Heart right ventricle (tissue), 16 donors: ENCODE measurements around the gene LARP4. TPM values are rescaled to one million over a fixed set of nuclear protein-coding genes. Genes with fewer than 3 reads are reported as not detected.

ENCODE experiments used
- ATAC-seq, 8 donors: fragments of 200-7000 bp; cut with Tn5 transposase; one replicate each; pipeline ENCODE4 v1.9.1; 2020; ENCODE audit warnings: mild to moderate bottlenecking in 8 of 8, moderate library complexity in 8 of 8, moderate number of reproducible peaks in 1 of 8
- DNase-seq, 2 donors: peaks; one replicate each; pipeline ENCODE4 v3.0.0-alpha.2; 2020
- H3K27ac ChIP-seq, 10 donors: fragments of 200-600 bp; sonication (generic) in 2 of 10; one replicate each; pipeline versions ENCODE4 v1.5.0 to v1.8.0; 2020 to 2022; ENCODE audit warnings: mild to moderate bottlenecking in 3 of 10
- H3K27me3 ChIP-seq, 7 donors: fragments of 200-600 bp; one replicate each; pipeline ENCODE4 v1.8.0; 2021 to 2022; ENCODE audit warnings: mild to moderate bottlenecking in 2 of 7
- H3K36me3 ChIP-seq, 9 donors: fragments of 200-600 bp; sonication (generic) in 1 of 9; one replicate each; pipeline versions ENCODE4 v1.5.0 to v1.8.0; 2020 to 2022; ENCODE audit warnings: mild to moderate bottlenecking in 2 of 9
- H3K4me1 ChIP-seq, 9 donors: fragments of 200-600 bp; sonication (generic) in 1 of 9; one replicate each; pipeline versions ENCODE4 v1.5.0 to v1.8.0; 2020 to 2022; ENCODE audit warnings: mild to moderate bottlenecking in 4 of 9
- H3K4me3 ChIP-seq, 10 donors: fragments of 200-600 bp; sonication (generic) in 2 of 10; one replicate each; pipeline versions ENCODE4 v1.5.0 to v1.8.0; 2020 to 2022; ENCODE audit warnings: mild to moderate bottlenecking in 7 of 10, moderate library complexity in 2 of 10
- H3K9me3 ChIP-seq, 11 donors: fragments of 200-600 bp in 10 of 11; sonication (generic) in 2 of 11; one replicate each; pipeline versions ENCODE4 v1.5.0 to v1.8.0; 2013 to 2022; ENCODE audit warnings: mild to moderate bottlenecking in 2 of 11, control low read depth in 1 of 11, moderate library complexity in 1 of 11
- CTCF ChIP-seq, 9 donors: fragments of 200-600 bp; sonication (generic) in 2 of 9; IDR thresholded peaks; one replicate each; pipeline versions ENCODE4 v1.5.0 to v1.8.0; 2021 to 2022; ENCODE audit warnings: antibody characterized with exemption in 9 of 9, mild to moderate bottlenecking in 5 of 9, moderate library complexity in 1 of 9
- WGBS, 2 donors: extraction: QIAGEN DNeasy Blood & Tissue Kit; methylation state at CpG; one replicate each; pipeline ENCODE4 v1.1.7; 2013; ENCODE audit warnings: inconsistent platforms in 1 of 2; 5-methylcytosine and 5-hydroxymethylcytosine counted together
- intact Hi-C, 10 donors: fragments of 100-400 bp; cut with DNase I; formaldehyde crosslinking; loops; one replicate each; pipeline versions ENCODE4 v1.11.1 to v1.14.2; 2022
- polyA plus RNA-seq, 2 donors: library from polyadenylated mRNA; stranded (reverse); fragments of 200-250 nt; gene quantifications; one replicate each; pipeline ENCODE4 v1.2.3, GENCODE V29; 2013
- total RNA-seq, 10 donors: library from RNA; stranded (reverse); fragmentation: NEBNext Ultra II Directional in 3 of 10; extraction: Animal tissue kit (Norgen Biotek cat#: 25700) in 3 of 10; gene quantifications; one replicate each; pipeline versions ENCODE4 v1.2.1 to v1.2.4, GENCODE V29; 2021 to 2023
- donor health status: Arrhythmogenic right ventricular cardiomyopathy.
- donor health status: ischemic (EF 13 %, LVEDD 7.1; RV severe dilation, severe dysfunction).
- donor health status: healthy with polysubstance abuse.
- donor health status: DM: no; HTN: yes; CAD: no.
- donor health status: DM: no; HTN: no; CAD: no.
- donor health status: ischemic (EF 25% LVEDD 6.9; RV normal size, moderate dysfunction).
- donor health status: ischemic (EF 25% LVEDD 5.7; RV mildly dilated, moderate dysfunction).
- donor health status: healthy.
- donor health status: DM: yes; HTN: yes; CAD: no.
- donor health status: Ischemic cardiomyopathy.
- donor health status: ischemic (EF 35%, LVEDD 5.7; RV mildly dilated, moderate dysfunction).
- donor health status: nonischemic (EF 11% LVEDD 7.7; RV severe dilation, severe dysfunction).
- donor health status: DM: yes; HTN: yes; CAD: no.
- donor health status: PGD.
- donor health status: ischemic (EF 29% LVEDD 5.4; RV normal size, mild dysfunction).
- donor health status: nonischemic (EF 23%, LVEDD 6.1; RV moderate dilation, normal function).

The LARP4 gene
- total and polyA plus RNA-seq, 12 donors = 6.9 to 75.7 (median 58.4) TPM

GRCh38 chr12:50523772-50524171 is 123.1 kb downstream of the LARP4 start:
- H3K9me3 ChIP-seq = peaks cover 0 to 8% (median 0%) of the 10 kb centered on the region in 11 donors
- intact Hi-C loops = no loop called here
- WGBS, 2 donors = 81 to 88% methylated on average over 1 of the region's 1 CpG
- ATAC-seq (no peak), DNase-seq (no peak)
- peaks cover 2 to 66% (median 29%) of the 10 kb centered on the region in 9 donors for H3K4me1 ChIP-seq
- no peaks in the 10 kb centered on the region for H3K27me3 ChIP-seq
- peak overlapping the region in 3 of 10 donors; percentile 3 to 49 (median 7) for H3K27ac ChIP-seq
- TF ChIP-seq CTCF (IDR thresholded peaks at IDR 0.05) = no peak
- H3K36me3 ChIP-seq = no peaks in the 10 kb centered on the region
- no peak overlapping the region for H3K4me3 ChIP-seq

- DNase-seq (no peak), ATAC-seq (no peak)
- Histone ChIP-seq H3K27me3 (no peaks in the 10 kb centered on the region), H3K36me3 (no peaks in the 10 kb centered on the region), H3K27ac (peak overlapping the region in 1 of 10 donors; percentile 3), H3K9me3 (peaks cover 0 to 8% (median 0%) of the 10 kb centered on the region in 11 donors), H3K4me3 (no peak overlapping the region), H3K4me1 (peaks cover 2 to 66% (median 23%) of the 10 kb centered on the region in 9 donors)
- WGBS, 2 donors = 99 to 100% methylated on average over 2 of the region's 2 CpGs
- intact Hi-C loops = no loop called here
- no peak for TF ChIP-seq CTCF (IDR thresholded peaks at IDR 0.05)
Observed at GRCh38 chr12:50524621-50525020, 123.9 kb downstream of the LARP4 start.

GRCh38 chr12:50525422-50525821 is 124.7 kb downstream of the LARP4 start:
- intact Hi-C loops = no loop called here
- 96 to 97% methylated on average over 2 of the region's 2 CpGs for WGBS, 2 donors
- no peaks in the 10 kb centered on the region for H3K36me3 ChIP-seq

GRCh38 chr12:50527359-50527726 is 126.7 kb downstream of the LARP4 start:
- H3K27me3 ChIP-seq = no peaks in the 10 kb centered on the region
- no peak for ATAC-seq
- peaks cover 0 to 8% (median 0%) of the 10 kb centered on the region in 11 donors for H3K9me3 ChIP-seq
- no peak overlapping the region for H3K4me3 ChIP-seq
- no peak overlapping the region for H3K27ac ChIP-seq
- no peak for DNase-seq
- intact Hi-C loops = no loop called here
- TF ChIP-seq CTCF (IDR thresholded peaks at IDR 0.05) = no peak
- peaks cover 0 to 54% (median 12%) of the 10 kb centered on the region in 9 donors for H3K4me1 ChIP-seq
- H3K36me3 ChIP-seq = no peaks in the 10 kb centered on the region
- WGBS, 2 donors = 94 to 97% methylated on average over 5 of the region's 5 CpGs

More at GRCh38 chr12:50525422-50525821, 124.7 kb downstream of the LARP4 start:
- Histone ChIP-seq H3K4me3 (no peak overlapping the region), H3K4me1 (peaks cover 2 to 60% (median 16%) of the 10 kb centered on the region in 9 donors), H3K27me3 (no peaks in the 10 kb centered on the region), H3K27ac (peak overlapping the region in 1 of 10 donors; percentile 17), H3K9me3 (peaks cover 0 to 8% (median 0%) of the 10 kb centered on the region in 11 donors)
- ATAC-seq = no peak
- no peak for TF ChIP-seq CTCF (IDR thresholded peaks at IDR 0.05)
- no peak for DNase-seq
